MCF 10A (cell line): ENCODE measurements around the gene LEMD1. TPM values are rescaled to one million over a fixed set of nuclear protein-coding genes. Genes with fewer than 3 reads are reported as not detected.

Source experiments
- BruUV-seq: library from RNA; stranded (reverse); fragments of 400-500 nt; replicated peaks from 2 replicates; lab custom pipeline; 2021; lab: Mats Ljungman, UMichigan
- CTCF ChIA-PET: fragments of 300-600 bp; sonication (Branson Sonifier 250); formaldehyde crosslinking; extraction: SDS; loops from one replicate; lab custom pipeline; 2021; ENCODE audit warnings: antibody characterized with exemption, inconsistent platforms; lab: Yijun Ruan, JAX
- POLR2A ChIA-PET: fragments of 300-600, 350-650 bp; sonication (Branson Sonifier 250); formaldehyde crosslinking; extraction: SDS; loops from one replicate; lab custom pipeline; 2020; ENCODE audit warnings: antibody characterized with exemption, inconsistent platforms; lab: Yijun Ruan, JAX
- DNase-seq: peaks from one replicate; pipeline ENCODE4 v3.0.0-alpha.2; 2018; ENCODE audit not compliant: unreplicated experiment
- H3K27ac Mint-ChIP-seq: one replicate; pipeline ENCODE4 v1.8.0; 2022; ENCODE audit warnings: mild to moderate bottlenecking, low read depth, mixed read lengths; ENCODE audit not compliant: unreplicated experiment
- H3K27me3 Mint-ChIP-seq: one replicate; pipeline ENCODE4 v1.8.0; 2022; ENCODE audit warnings: mixed read lengths; ENCODE audit not compliant: insufficient read depth, unreplicated experiment
- H3K36me3 Mint-ChIP-seq: one replicate; pipeline ENCODE4 v1.8.0; 2022; ENCODE audit warnings: mild to moderate bottlenecking, moderate library complexity, mixed read lengths; ENCODE audit not compliant: insufficient read depth, unreplicated experiment
- H3K4me1 Mint-ChIP-seq: one replicate; pipeline ENCODE4 v1.8.0; 2022; ENCODE audit warnings: mixed read lengths; ENCODE audit not compliant: insufficient read depth, unreplicated experiment
- H3K4me3 Mint-ChIP-seq: one replicate; pipeline ENCODE4 v1.8.0; 2022; ENCODE audit warnings: mild to moderate bottlenecking, moderate library complexity, mixed read lengths; ENCODE audit not compliant: unreplicated experiment
- H3K9me3 Mint-ChIP-seq: one replicate; pipeline ENCODE4 v1.8.0; 2022; ENCODE audit warnings: mixed read lengths; ENCODE audit not compliant: unreplicated experiment
- CTCF ChIP-seq: fragments of 200-600 bp; IDR thresholded peaks from one replicate; pipeline ENCODE4 v1.8.0; 2022; ENCODE audit warnings: antibody characterized with exemption, mild to moderate bottlenecking; ENCODE audit not compliant: unreplicated experiment
- intact Hi-C: fragments of 100-400 bp; cut with micrococcal nuclease; formaldehyde crosslinking; loops from 2 replicates; pipeline ENCODE4 v1.14.1; 2022
- total RNA-seq: library from RNA; stranded (reverse); gene quantifications from 2 replicates; pipeline ENCODE4 v1.2.3, GENCODE V29; 2022

Gene LEMD1
- total RNA-seq, 1 experiment from 2014 or later, result 1.4 TPM

DNA sequence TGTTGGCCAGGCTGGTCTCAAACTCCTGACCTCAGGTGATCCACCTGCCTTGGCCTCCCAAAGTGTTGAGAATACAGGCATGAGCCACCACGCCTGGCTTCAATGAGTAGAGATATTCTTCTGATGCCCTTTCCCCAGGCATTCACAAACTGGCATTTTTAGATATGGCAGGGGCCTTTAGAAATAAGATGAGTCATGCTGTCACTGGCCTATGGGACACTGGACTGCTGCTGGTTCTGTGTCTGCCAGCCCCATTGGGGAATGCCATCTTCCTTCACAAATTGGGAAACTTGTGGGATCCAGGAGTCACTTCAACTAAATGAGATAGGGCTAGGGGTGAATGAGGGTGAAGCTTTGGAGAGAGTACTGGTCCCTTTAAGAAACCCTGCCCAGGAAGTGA lies 81.2 kb downstream of the LEMD1 start:
- H3K9me3 Mint-ChIP-seq, result no peaks in the 10 kb centered on the region
- intact Hi-C loops, result no loop called here
- H3K4me1 Mint-ChIP-seq, result peaks cover 12% of the 10 kb centered on the region
- no peak for DNase-seq
- H3K36me3 Mint-ChIP-seq, result no peaks in the 10 kb centered on the region
- H3K27me3 Mint-ChIP-seq, result peaks cover 12% of the 10 kb centered on the region
- no peak overlapping the region for H3K27ac Mint-ChIP-seq
- no TSS peak for BruUV-seq
- TF ChIP-seq CTCF, result no peak
- ChIA-PET POLR2A (interaction anchor here (0.6 to 1.0 kb wide), 3 partner anchors 60 to 252 kb away, joined by 3 to 4 read pairs (median 3); partner anchors contain the start of gene RBBP5), CTCF (interaction anchor here (0.6 to 27.7 kb wide), 7 partner anchors 11 to 185 kb away, joined by 3 to 1857 read pairs (median 123); partner anchors contain the start of genes KLHDC8A and NUAK2)
- no peak overlapping the region for H3K4me3 Mint-ChIP-seq

DNA sequence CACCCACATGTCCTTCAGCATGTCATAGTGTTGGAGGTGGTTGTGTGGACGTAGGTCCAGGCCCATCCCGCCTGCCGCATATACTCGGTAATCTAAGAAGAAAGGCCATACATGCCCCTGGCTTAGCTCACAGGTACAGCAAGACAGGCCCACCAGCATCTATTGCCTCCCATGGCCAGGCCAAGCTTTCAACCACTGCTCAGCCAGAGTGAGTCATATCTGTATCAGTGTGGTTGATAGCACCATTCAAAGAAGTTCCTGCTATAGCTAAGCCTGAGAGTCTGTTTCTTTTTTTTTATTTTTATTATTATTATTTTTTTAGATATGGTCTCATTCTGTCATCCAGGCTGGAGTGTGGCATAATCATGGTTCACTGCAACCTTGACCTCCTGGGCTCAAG lies 82.1 kb downstream of the LEMD1 start:
- Mint-ChIP-seq H3K36me3 (no peaks in the 10 kb centered on the region), H3K4me3 (no peak overlapping the region), H3K27ac (no peak overlapping the region), H3K9me3 (no peaks in the 10 kb centered on the region), H3K27me3 (peaks cover 6% of the 10 kb centered on the region), H3K4me1 (peaks cover 12% of the 10 kb centered on the region)
- DNase-seq, result no peak
- intact Hi-C loops, result no loop called here
- TF ChIP-seq CTCF, result no peak
- BruUV-seq, result no TSS peak
- POLR2A ChIA-PET, result interaction anchor here (0.7 to 1.4 kb wide), 4 partner anchors 13 to 253 kb away, joined by 3 to 5 read pairs (median 4); no protein-coding TSS in a partner anchor
- CTCF ChIA-PET, result interaction anchor here (0.6 to 27.7 kb wide), 8 partner anchors 11 to 186 kb away, joined by 3 to 1857 read pairs (median 78); partner anchors contain the start of genes KLHDC8A and NUAK2

- H3K36me3 Mint-ChIP-seq, result no peaks in the 10 kb centered on the region
- no peaks in the 10 kb centered on the region for H3K9me3 Mint-ChIP-seq
- ChIA-PET CTCF (interaction anchor here (0.6 to 27.7 kb wide), 11 partner anchors 12 to 198 kb away, joined by 3 to 1857 read pairs (median 3); partner anchors contain the start of genes KLHDC8A and NUAK2), POLR2A (interaction anchor here (0.7 to 1.4 kb wide), 4 partner anchors 13 to 184 kb away, joined by 3 to 5 read pairs (median 4); no protein-coding TSS in a partner anchor)
- no peak overlapping the region for H3K27ac Mint-ChIP-seq
- TF ChIP-seq CTCF, result no peak
- no peak overlapping the region for H3K4me3 Mint-ChIP-seq
- intact Hi-C loops, result no loop called here
- no TSS peak for BruUV-seq
- peaks cover 2% of the 10 kb centered on the region for H3K27me3 Mint-ChIP-seq
- no peak for DNase-seq
- H3K4me1 Mint-ChIP-seq, result peaks cover 12% of the 10 kb centered on the region
Measured at GRCh38 chr1:205339197-205339702, 82.6 kb downstream of the LEMD1 start.

- no peak overlapping the region for H3K27ac Mint-ChIP-seq
- no peak for TF ChIP-seq CTCF
- no peak overlapping the region for H3K4me3 Mint-ChIP-seq
- peaks cover 12% of the 10 kb centered on the region for H3K4me1 Mint-ChIP-seq
- CTCF ChIA-PET, result interaction anchor here (0.5 to 27.7 kb wide), 9 partner anchors 13 to 373 kb away, joined by 3 to 1857 read pairs (median 123); partner anchors contain the start of genes KLHDC8A and NUAK2
- H3K9me3 Mint-ChIP-seq, result no peaks in the 10 kb centered on the region
- POLR2A ChIA-PET, result interaction anchor here (1.1 to 2.0 kb wide), 4 partner anchors 10 to 155 kb away, joined by 3 to 6 read pairs (median 4); no protein-coding TSS in a partner anchor
- intact Hi-C loops, result no loop called here
- H3K27me3 Mint-ChIP-seq, result peaks cover 10% of the 10 kb centered on the region
- no peaks in the 10 kb centered on the region for H3K36me3 Mint-ChIP-seq
- BruUV-seq, result no TSS peak
- DNase-seq, result no peak
Measured at GRCh38 chr1:205338011-205338410, 83.8 kb downstream of the LEMD1 start.
